ENCODE results near the gene SEPTIN10.

DNA sequence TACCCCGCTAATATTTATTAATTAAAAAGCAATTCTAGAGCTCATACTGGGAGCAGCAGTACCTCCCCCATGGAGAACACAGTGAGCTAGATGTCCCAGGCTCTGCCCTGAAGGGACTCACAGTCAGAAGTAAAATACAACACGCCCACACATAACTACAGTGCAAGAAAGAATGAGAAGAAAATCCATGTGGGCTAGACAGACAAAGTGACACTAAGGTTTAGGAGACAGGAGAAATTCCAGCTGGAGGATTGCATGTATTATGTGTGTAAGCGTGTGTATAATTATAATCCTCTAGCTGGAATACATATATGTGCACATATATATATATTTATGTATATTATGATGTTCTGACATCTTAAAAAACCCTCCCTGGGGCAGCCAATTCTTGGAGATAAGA, 16.1 kb upstream of the SEPTIN10 start:
- no peak for TF ChIP-seq EZH2 (IDR thresholded peaks at IDR 0.05)
- no peak for TF ChIP-seq POLR2AphosphoS5 (IDR thresholded peaks at IDR 0.05; ENCODE audit: borderline replicate concordance, low read depth, low read length)
- TF ChIP-seq FOXP2 (optimal IDR thresholded peaks at IDR 0.05; ENCODE audit: control extremely low read depth, extremely low read length, insufficient read depth), result no peak
